GM19467 (cell line): ENCODE measurements around the gene IFT74.

Experiments
- ATAC-seq: cut with Tn5 transposase; IDR thresholded peaks from one replicate; pipeline ENCODE4 v1.9.1; 2021; ENCODE audit warnings: mild to moderate bottlenecking, moderate library complexity; ENCODE audit not compliant: unreplicated experiment

IFT74 gene

DNA sequence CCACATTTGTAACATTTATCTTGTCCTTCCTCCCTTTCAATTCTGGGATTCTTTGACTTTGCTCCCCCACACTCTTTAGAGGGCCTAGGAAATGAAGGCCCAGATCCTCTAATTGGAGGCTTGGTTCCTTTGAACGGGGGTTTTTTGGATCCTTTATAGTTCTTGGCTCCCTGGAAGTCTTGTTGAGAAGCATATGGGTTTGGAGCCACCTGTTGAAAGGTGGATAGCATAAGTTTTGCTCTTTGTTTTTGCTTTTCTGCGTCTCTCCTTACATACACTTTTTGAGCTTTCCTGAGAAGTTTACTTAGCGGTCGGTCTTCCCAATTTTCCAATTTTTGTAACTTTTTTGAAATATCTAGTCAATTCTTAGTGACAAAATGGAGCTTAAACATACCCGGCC is 17.8 kb downstream of the IFT74 start:
- no peak for ATAC-seq

DNA sequence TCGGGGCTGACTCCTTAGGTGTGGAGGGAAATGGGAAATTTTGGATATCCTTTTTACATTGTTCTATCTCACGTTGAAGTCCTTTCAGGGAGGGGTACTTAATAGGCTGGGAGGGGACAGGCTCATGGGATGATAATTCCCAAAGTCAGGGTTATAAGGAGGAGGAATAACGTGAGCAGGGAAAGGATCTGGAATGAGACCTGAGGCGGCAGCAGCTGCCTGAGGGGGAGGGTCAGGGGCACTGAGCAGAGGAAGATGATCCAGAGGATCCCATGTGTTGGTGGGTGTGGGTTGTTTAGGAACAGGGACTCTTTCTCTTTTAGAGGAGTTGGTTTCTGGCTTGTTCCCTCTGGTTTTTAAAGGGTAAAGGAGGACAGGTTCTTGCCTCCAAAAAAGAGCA is 18.7 kb downstream of the IFT74 start:
- ATAC-seq, result no peak

DNA sequence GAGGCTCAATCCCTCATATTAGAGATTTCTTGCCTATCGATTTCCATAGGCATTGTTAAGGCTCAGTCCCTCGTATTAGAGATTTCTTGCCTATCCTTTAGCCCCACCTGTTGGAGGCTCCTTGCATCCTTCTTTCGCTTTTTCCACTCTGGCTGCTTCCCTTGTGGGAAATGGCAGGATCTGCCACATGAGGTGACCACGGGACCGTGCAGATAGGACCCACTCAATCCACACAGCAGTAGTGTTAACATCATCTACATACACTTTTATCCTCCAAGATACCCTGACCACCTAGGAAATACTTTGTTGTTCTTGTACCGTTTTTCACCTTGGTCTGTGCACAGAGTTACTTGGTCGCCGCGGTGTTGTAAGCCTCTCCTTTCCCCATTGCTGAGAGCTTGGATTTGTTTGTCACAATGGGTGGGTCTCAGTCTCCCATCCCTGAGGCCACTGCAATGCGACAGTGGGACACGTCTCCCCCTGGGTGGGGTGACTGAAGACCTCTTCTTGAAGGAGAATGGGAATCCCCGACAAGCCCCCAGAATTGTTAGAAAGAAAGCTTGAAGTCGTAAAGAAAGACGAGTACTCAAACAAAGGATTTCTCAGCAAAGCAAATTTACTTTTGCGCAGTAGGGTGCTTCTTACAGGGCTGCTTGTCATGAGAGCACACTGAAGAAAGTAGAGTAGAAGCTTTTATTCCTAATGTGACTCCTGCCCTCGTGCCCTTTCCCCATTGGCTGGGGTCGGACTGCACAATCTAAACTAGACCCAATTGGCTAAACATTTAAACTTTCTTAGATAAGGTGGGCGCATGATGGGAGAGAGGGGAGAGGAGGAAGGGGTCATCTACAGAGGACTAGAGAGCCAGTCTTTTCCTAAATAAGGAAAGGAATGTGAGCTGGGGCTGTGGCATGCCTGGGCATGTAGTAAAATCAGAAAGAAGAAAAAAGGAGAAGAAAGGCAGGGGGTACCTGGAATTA is 19.8 kb downstream of the IFT74 start:
- ATAC-seq, result no peak

DNA sequence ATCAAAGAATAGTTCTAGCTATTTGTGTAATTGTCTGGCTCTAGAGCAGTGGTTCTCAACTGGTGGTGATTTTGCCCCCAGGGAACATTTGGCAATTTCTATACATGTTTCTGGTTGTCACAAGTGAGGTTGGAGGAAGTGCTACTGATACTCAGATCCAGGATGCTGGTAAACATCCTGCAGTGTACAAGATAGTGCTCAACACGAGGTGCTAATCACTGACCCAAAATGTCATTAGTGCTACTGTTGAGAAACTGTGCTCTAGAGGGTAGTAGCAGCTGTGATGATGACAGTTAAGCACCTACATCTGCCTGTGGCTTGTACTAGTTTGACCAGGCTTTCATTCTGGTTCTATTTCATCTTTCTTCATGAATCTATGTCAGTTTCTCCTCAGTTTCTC is 27.1 kb downstream of the IFT74 start:
- ATAC-seq, result no peak

DNA sequence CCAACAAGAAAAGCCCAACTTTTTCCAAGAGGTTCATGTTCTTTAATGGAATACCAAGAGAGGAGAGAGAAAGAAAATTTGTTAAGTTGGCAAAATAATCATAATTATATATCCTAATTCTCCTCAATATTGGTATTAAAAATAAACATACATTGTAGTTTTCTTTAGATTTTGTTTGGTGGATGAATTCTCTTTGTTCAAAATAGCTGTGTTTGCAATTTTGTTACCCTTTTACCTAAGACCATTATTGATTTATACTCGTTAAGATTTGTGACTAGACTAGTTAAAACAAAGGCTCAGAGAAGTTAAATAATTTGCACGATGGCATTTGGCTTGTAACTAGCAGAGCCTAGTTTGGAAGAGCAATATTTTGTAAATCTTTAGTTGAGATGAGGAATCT is 39.6 kb downstream of the IFT74 start:
- ATAC-seq, result no peak

DNA sequence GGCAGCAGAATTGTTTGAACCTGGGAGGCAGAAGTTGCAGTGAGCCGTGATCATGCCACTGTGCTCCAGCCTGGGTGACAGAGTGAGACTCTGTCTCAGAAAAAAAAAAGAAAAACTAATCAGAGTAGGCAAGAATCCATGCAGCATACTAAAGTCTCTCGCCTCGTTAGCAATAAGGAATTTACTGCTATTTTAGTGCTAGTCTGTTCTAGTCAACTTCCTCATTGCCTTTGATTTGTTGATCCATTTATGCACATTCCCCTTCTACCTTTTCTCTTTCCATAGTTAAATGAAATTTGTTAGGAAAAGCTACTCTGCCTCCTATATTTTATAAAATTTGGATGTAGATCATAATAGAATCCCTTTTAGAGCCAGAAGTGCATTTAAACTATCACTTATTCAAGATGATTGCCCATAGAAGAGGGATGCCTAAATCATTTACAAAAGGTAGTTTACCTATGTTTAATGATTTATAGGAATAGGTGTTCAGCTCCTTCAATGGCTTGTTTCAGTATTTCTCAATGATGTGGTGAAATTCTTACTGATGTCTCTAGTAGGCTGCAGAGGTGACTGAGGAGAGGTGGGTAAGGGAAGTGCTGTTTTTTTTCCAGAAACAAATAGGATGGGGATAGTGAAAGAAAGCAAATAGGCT is 47.3 kb downstream of the IFT74 start:
- no peak for ATAC-seq

DNA sequence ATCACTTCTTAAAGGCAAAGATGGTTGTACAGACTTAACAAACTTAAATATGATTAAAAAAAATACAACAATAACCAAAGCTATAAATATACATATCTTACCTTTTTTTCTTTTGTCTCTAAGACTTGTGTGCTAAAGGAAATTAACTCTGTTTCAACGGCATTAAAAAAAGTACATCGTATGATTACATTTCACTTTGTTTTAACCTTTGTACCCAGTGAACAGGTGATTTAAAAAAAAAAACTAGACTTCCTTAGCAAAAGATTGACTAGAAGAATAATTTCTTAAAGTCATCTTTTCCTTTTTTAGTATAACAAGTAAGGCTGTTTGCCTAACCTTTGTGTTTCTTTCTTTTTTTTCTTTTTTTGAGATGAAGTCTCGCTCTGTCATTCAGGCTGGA is 49.3 kb downstream of the IFT74 start, which contains the start of gene LRRC19:
Gene LRRC19 (minus strand): TSS at position 182 of the 400 bp plus-strand sequence. CDS start 5,978 bp downstream, outside the sequence.
- no peak for ATAC-seq

DNA sequence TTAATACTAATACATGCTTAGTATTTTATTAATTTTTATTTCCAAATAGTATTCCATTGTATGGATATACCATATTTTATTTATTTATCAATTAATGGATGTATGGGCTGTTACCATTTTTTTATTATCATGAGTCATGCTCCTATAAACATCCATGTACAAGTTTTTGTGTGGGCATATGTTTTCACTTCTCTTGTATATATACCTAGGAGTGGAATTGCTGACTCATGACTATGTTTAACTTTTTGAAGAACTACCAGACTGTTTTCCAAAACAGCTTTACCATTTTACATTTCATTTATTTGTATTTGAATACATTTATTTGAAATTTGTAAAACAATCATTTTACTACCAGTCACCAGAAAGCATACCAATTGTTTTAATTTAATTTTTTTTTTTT is 63.4 kb downstream of the IFT74 start:
- no peak for ATAC-seq

DNA sequence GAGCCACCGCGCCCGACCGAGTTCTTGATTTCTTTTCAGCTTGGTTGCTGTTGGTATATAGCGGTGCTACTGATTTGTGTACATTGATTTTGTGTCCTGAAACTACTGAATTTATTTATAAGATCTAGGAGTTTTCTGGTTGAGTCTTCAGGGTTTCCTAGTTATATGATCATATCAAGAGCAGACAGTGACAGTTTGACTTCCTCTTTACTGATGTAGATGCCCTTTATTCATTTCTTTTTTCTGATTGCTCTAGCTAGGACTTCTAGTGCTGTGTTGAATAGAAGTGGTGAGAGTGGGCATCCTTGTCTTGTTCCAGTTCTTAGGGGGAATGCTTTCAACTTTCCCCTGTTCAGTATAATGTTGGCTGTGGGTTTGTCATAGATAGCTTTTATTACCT is 66.7 kb downstream of the IFT74 start:
- ATAC-seq, result no peak

DNA sequence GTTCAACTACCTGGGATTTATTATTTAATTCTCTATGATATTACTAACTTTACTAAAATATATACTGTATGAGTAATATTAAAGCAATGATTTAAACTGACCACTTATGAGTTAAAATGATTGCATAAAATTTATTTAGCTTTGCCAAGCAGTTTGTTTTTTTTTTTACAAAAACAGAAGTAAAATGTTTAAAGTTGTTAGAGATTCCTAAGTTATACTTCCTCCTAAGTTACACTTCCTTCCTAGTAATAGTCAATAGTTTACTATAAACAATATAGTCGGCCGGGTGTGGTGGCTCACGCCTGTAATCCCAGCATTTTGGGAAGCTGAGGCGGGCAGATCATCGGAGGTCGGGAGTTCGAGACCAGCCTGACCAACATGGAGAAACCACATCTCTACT is 73.0 kb downstream of the IFT74 start:
- ATAC-seq, result no peak

DNA sequence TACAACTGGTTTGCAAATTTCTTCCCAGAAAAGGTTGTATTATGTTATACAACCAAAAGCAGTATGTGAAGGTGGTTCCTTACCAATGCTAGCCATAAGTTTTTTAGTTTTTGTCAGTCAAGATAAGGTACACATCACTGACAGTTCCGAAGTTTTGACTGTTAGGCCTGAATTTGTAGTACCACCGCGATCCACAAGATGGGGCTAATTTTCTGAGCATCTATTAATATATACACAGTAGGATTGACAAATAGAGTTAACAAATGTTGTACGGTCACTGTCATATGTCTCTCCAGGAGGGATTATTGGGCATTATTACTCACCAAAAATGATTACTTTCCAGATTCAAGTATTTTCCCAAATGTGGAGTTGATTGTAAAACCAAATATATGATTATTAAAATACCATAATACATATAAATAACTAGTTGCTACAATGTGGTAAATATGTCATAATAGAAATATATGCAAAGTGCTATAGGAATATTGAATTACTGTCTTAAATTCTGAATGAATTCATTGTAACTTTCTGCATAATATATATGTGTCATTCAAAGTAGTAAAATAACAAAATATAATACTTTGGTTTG is 77.7 kb downstream of the IFT74 start:
- peak; percentile 74 for ATAC-seq

DNA sequence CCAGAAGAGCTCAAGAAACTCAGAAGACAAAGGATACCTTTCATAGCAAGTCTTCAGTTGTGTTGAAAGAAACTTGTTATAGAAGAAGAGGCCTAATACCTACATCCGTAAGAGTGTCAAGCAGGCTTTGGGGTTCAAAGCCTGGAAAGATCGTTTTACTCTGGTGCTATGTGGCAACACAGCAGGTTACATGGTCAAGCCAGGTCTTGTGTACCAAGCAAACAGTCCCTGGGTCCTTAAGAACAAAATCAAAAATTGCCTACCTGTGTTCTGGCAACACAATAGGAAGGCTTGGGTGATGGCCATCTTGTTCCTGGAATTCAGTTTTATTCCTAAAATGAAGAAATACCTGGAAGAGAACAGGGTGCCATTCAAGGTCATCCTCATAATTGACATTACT is 81.3 kb downstream of the IFT74 start:
- ATAC-seq, result no peak

DNA sequence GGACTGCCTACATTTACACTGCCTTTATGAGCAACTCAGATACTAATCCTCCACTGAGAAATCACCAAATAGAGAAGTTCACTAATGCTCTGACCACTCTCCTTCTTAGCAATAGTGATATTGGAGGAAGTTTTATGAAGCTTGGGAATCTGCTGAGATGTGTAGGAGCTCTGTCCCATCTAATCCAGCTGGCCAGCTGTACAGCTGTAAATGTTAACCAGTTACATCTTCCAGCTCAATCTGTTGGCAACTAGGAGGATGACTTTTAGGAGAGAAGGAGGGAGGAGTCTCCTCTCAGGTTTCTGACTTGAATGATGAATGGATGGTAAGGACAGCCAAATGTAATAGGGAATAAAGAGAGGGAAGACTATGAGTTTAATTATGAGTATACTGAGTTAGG is 85.5 kb downstream of the IFT74 start:
- no peak for ATAC-seq

DNA sequence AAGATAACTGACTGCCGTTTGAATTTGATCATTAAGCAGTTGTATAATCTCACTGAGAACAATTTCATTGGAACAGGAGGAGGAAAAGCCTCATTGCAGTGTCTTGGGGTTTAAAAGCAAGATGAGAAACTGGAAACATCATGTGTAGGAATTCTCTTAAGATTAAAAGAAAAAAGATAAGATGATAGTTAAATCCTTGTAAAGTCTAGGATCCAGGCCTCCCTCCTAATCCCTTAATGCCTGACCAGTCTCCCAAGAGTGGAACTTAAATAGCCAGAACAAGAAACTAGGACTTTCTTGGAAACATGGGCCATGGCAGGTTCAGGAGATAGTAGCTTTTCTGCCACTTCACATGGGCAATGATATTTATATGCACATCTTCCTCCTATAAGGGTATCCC is 86.3 kb downstream of the IFT74 start:
- no peak for ATAC-seq

DNA sequence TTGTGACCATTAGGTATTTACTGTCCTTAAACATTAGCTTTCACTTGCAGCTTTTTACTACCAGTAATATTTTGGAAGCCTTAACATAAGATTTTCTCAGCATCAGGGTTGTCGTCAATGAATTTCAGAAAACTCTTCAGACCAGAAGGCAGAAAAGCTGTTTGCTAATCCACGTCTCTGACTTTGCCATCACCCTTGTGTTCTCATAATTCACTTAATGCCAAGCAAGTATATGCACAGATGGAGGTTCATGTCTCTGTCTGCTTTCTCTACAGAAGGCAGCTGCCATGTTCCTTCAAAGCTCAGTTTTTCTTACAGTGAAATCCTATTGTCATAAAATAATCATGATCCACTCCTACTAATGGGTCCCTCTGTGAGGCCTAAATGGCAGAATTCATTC is 87.0 kb downstream of the IFT74 start:
- ATAC-seq, result no peak

DNA sequence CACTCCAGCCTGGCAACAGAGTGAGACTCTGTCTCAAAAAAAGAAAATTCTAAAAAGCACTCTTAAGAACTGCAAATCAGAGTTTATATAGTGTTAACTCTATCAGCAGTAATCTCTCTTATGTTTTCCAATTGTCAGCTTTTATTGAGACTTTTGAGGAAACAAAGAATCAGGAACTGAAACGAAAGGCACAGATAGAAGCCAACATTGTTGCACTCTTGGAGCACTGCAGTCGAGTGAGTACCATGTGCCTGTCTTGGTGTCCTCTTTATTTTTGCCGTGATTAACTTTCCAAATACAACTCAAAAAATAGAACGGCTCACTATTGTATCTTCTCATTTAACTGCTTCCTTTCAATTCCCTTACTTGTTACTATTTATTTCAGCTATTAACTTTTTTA is 90.9 kb downstream of the IFT74 start:
- no peak for ATAC-seq

DNA sequence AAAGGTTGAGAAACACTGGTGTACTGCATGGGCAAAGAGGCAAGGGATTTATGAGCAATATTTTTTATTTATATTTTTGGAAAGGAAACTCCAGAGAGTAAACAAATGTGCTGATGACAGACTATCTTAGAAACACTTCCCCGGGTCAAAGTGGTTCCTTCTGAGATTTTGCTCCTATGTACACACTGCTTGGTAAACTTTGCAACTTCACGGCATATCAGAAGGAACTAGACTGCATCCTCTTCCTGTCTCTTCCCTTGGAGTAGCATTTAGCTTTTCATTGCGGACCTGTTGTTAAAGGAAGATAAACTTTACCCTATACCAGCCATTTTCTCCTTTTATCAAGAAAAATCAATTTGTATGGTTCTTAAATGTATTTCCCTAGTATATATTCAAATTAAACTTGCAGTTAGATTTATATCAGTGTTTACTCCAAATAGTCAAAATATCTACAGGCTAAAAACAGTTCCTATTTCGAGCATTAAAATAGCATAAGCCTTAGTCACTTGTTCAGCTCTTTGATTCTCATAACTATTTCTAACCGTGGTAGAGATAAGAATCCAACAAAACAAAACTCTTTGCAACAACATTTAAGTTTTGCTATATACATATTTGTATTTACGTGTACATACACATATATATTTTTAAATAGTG is 97.3 kb downstream of the IFT74 start:
- ATAC-seq, result no peak

DNA sequence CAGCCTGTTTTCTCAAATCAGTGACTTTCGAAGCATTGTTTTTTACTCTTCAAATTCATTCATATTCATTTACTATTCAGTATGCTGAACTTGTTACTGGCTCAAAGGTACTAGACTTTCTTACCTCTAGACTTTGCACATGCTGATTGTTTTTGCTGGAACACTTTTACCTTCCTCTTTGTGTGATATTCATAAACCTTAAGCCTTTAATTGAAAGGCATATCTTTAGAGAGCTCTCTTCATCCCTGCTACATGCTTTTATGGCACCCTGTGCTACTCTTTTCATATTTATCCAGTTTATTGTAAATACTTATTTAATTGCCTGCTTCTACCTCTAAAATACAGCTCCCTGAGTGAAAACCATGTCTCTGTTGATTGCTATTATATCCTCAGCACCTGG is 97.9 kb downstream of the IFT74 start:
- ATAC-seq, result no peak

DNA sequence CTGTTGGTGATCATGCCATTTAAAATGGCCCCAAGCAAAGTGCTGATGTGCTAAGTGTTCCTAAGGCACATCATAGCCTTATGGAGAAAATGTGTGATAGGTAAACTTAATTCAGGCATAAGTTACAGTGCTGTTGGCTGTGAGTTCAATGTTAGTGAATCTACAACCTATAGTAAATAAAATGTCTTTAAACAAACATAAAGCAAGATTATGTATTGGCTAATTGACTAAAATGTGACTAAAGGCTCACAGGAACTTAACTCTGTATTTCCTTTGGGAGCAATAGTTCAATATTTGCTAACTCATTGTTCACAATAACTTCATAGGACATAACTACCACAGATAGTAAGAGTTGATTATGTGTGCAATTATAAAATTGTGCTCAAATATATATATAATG is 98.6 kb downstream of the IFT74 start:
- ATAC-seq, result no peak

DNA sequence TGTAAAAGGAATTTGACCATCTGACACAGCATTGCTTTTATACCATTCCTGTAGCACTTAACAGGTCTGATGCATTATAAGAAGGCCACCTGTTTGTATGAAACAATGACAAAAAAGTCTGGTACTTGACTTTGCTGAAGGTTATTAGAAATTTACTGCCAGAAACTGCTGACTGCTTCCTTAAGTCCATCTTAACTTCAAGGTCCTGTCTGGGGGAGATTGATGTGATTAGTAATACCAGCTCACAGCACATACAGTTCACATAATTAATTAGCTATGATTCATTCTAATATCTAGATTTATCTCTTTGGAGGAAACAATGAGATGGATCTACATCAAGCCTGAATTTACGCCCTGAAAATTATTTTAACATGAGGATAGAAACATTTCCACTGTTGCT is 103.2 kb downstream of the IFT74 start:
- ATAC-seq, result no peak

DNA sequence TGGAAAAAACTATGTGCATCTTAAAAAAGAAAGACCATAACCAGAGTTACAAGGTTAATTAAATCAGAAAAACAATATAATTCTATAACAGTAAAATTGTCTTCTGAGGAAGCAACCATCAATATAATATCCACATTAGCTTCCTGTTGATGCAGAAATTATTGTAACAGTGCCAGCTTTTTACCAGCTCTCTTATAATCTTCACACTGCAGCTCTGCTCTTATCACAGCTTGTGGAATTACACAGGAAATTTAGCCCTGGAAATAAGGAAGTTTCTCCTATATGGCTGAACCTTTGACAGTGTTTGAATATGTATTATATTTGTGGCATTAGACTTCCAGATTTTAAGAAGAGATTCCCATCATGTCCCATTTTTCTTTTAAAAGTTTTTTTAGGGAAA is 103.7 kb downstream of the IFT74 start:
- ATAC-seq, result no peak
